Left ventricle myocardium inferior (tissue), 1 donor: ENCODE results near the gene ARSI. TPM values are rescaled to one million over a fixed set of nuclear protein-coding genes. Genes with fewer than 3 reads are reported as not detected.
A peak's percentile ranks its signal among the peaks of the same experiment; 100 is the strongest.

Experiments
- DNase-seq: peaks from one replicate; pipeline ENCODE4 v3.0.0-alpha.2; 2020
- H3K27ac ChIP-seq: fragments of 200-600 bp; replicated peaks from 2 replicates; pipeline ENCODE4 v1.8.0; 2021
- H3K27me3 ChIP-seq: fragments of 200-600 bp; 2 replicates; pipeline ENCODE4 v1.8.0; 2021; ENCODE audit warnings: low read depth
- H3K36me3 ChIP-seq: fragments of 200-600 bp; 2 replicates; pipeline ENCODE4 v1.8.0; 2021
- H3K4me1 ChIP-seq: fragments of 200-600 bp; 2 replicates; pipeline ENCODE4 v1.8.0; 2021
- H3K4me3 ChIP-seq: fragments of 200-600 bp; 2 replicates; pipeline ENCODE4 v1.8.0; 2021; ENCODE audit warnings: mild to moderate bottlenecking, moderate library complexity
- H3K9me3 ChIP-seq: fragments of 200-600 bp; replicated peaks from 2 replicates; pipeline ENCODE4 v1.8.0; 2021
- CTCF ChIP-seq: fragments of 200-600 bp; IDR thresholded peaks from 2 replicates; pipeline ENCODE4 v1.8.0; 2021; ENCODE audit warnings: antibody characterized with exemption, mild to moderate bottlenecking, borderline replicate concordance
- intact Hi-C: fragments of 100-400 bp; cut with micrococcal nuclease; formaldehyde crosslinking; loops from one replicate; pipeline ENCODE4 v1.11.0; 2022
- total RNA-seq: library from RNA; stranded (reverse); fragmentation: NEBNext Ultra II Directional; extraction: Animal tissue kit (Norgen Biotek cat#: 25700); gene quantifications from one replicate; pipeline ENCODE4 v1.2.1, GENCODE V29; 2021
- donor health status: DM: no; HTN: yes; CAD: no; lungs with severe emphysema.

The ARSI gene
- total RNA-seq, 1 donor from 2014 or later: 0.16 TPM

GRCh38 chr5:150299571-150300327 is 3.0 kb downstream of the ARSI start:
- peaks cover 29% of the 10 kb centered on the region for H3K4me1 ChIP-seq
- no peaks in the 10 kb centered on the region for H3K9me3 ChIP-seq
- H3K36me3 ChIP-seq: no peaks in the 10 kb centered on the region
- H3K4me3 ChIP-seq: no peak overlapping the region
- no peak for TF ChIP-seq CTCF
- H3K27ac ChIP-seq: peak overlapping the region; percentile 50
- intact Hi-C loops: no loop called here
- H3K27me3 ChIP-seq: peaks cover 47% of the 10 kb centered on the region
- DNase-seq: no peak

- Histone ChIP-seq H3K27ac (peak overlapping the region; percentile 50), H3K4me3 (no peak overlapping the region), H3K27me3 (peaks cover 40% of the 10 kb centered on the region), H3K9me3 (no peaks in the 10 kb centered on the region), H3K36me3 (no peaks in the 10 kb centered on the region), H3K4me1 (peaks cover 25% of the 10 kb centered on the region)
- TF ChIP-seq CTCF: no peak
- intact Hi-C loops: no loop called here
- no peak for DNase-seq
These were observed 3.8 kb downstream of the ARSI start for GRCh38 chr5:150298701-150299451.

- no peak overlapping the region for H3K27ac ChIP-seq
- intact Hi-C loops: no loop called here
- H3K36me3 ChIP-seq: no peaks in the 10 kb centered on the region
- H3K4me1 ChIP-seq: peaks cover 24% of the 10 kb centered on the region
- no peak for TF ChIP-seq CTCF
- peaks cover 32% of the 10 kb centered on the region for H3K27me3 ChIP-seq
- no peak overlapping the region for H3K4me3 ChIP-seq
- DNase-seq: no peak
- H3K9me3 ChIP-seq: no peaks in the 10 kb centered on the region
These were observed 4.6 kb downstream of the ARSI start for GRCh38 chr5:150297934-150298595.

GRCh38 chr5:150297236-150297890 is 5.3 kb downstream of the ARSI start:
- H3K27ac ChIP-seq: no peak overlapping the region
- intact Hi-C loops: no loop called here
- TF ChIP-seq CTCF: no peak
- no peaks in the 10 kb centered on the region for H3K36me3 ChIP-seq
- DNase-seq: no peak
- peaks cover 17% of the 10 kb centered on the region for H3K4me1 ChIP-seq
- H3K9me3 ChIP-seq: no peaks in the 10 kb centered on the region
- H3K4me3 ChIP-seq: no peak overlapping the region
- peaks cover 25% of the 10 kb centered on the region for H3K27me3 ChIP-seq

GRCh38 chr5:150296496-150296895 is 6.2 kb downstream of the ARSI start:
- intact Hi-C loops: no loop called here
- peaks cover 25% of the 10 kb centered on the region for H3K27me3 ChIP-seq
- no peak for DNase-seq

More at GRCh38 chr5:150296496-150296895, 6.2 kb downstream of the ARSI start:
- Histone ChIP-seq H3K27ac (no peak overlapping the region), H3K4me1 (peaks cover 8% of the 10 kb centered on the region), H3K4me3 (no peak overlapping the region), H3K9me3 (no peaks in the 10 kb centered on the region), H3K36me3 (no peaks in the 10 kb centered on the region)
- TF ChIP-seq CTCF: no peak
